Adipose tissue (tissue), 3 donors: Measurements from ENCODE around the gene ZFHX3. TPM values are rescaled to one million over a fixed set of nuclear protein-coding genes. Genes with fewer than 3 reads are reported as not detected.

ENCODE experiments used
- H3K27ac ChIP-seq: one replicate; pipeline ENCODE4 v1.5.1; 2013; ENCODE audit warnings: low read depth, low read length
- WGBS, 3 donors: extraction: QIAGEN DNeasy Blood & Tissue Kit; methylation state at CpG; one replicate each; pipeline ENCODE4 v1.1.7; 2013; 5-methylcytosine and 5-hydroxymethylcytosine counted together
- polyA plus RNA-seq, 3 donors: library from polyadenylated mRNA; stranded (reverse); fragments of 200-250 nt; gene quantifications; one replicate each; pipeline ENCODE4 v1.2.3, GENCODE V29; 2013
- donor health status: healthy with polysubstance abuse.
- donor health status: Bipolar disorder and iron deficiency.
- donor health status: healthy.

ZFHX3 gene
- polyA plus RNA-seq, 3 donors, result 2.0 to 5.4 (median 2.5) TPM

GRCh38 chr16:72913551-72913950 is 134.4 kb downstream of the ZFHX3 start:
- WGBS, 3 donors, result 31 to 95% (median 82%) methylated on average over 3 of the region's 3 CpGs
- H3K27ac ChIP-seq, result no peak overlapping the region

DNA sequence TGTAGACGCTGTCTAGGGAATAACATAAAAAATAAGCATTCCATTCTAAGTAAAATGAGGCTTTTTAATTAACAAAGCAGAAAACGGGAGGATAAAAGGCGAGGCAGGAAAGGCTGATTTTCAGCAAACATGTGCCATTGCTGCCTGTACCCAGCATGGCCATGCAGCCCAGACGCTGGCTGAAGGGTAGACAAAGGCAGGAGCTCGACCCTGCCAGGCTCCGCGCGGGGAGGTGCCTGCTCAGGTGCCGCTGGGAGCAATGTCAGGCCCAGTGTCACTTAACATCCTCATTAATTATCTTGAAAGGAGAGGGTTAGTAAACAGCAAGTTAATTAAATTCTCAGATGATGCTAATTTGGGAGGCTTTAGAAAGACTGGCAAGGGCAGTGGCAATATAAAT is 136.0 kb downstream of the ZFHX3 start:
- WGBS, 3 donors, result 86 to 93% (median 90%) methylated on average over 9 of the region's 9 CpGs

DNA sequence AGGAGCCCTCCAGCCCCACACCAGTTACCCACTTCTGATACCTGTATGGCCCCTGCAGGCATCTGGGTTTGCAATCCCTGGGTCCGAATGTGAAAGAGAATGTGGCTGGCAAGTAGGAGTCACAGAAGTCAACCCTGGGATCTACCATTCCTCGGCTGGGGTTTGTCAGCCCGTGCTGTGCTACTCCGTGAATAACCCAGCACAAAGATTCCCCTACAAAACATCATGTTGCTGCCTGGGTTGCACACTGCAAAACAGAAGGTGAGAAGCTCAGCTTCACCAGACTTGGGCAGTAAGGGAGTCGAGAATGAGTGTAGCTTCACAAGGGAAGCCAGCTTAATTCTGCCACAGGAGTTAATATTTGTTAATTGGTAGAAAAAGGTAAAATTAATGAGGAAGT is 137.1 kb downstream of the ZFHX3 start:
- H3K27ac ChIP-seq, result no peak overlapping the region
- WGBS, 3 donors, result 88 to 95% (median 92%) methylated on average over 5 of the region's 5 CpGs

More for the DNA sequence above, 136.0 kb downstream of the ZFHX3 start:
- H3K27ac ChIP-seq, result no peak overlapping the region

- 93 to 96% (median 96%) methylated on average over 4 of the region's 4 CpGs for WGBS, 3 donors
- H3K27ac ChIP-seq, result no peak overlapping the region
Observed at GRCh38 chr16:72910381-72910780, 137.5 kb downstream of the ZFHX3 start.

- WGBS, 3 donors, result 86 to 97% (median 95%) methylated on average over 6 of the region's 6 CpGs
- no peak overlapping the region for H3K27ac ChIP-seq
Observed at GRCh38 chr16:72909196-72909595, 138.7 kb downstream of the ZFHX3 start.

DNA sequence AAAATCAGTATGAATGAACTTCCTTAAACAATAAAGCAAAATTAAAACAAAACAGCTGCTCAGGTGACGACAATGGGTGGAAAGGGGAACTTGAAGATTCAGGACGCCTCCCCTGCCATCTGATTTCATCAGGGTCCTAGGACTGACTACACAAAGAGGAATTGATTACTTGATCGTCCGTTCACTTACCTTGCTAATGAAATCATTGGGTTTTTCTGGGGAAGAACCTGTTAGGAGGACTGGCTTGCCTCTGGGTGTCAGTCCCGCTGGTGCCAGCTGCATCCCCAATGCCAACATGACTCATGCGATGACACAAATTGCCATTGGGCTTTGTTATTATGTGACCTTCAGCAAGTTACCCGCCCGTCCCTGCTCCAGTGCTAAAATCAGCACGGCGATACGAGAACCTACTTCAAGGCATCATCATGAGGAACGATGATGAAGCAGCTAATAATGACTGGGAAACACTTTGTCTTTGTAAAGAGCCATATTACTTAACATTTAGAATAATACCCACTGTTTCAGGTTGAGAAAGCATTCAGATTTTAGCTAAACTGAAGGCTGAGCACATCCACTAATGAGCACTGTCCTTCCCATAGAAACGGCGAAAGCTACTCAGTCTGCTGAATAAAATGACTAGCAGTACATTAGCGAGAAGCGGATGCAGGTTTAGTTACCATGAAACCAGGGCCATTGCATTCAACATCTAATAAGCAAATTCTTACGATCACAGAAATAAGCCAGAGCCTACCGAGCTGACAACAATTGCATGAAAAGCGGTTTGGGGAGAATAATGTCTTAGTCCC is 139.4 kb downstream of the ZFHX3 start:
- 88 to 92% (median 89%) methylated on average over 19 of the region's 19 CpGs for WGBS, 3 donors
- no peak overlapping the region for H3K27ac ChIP-seq

DNA sequence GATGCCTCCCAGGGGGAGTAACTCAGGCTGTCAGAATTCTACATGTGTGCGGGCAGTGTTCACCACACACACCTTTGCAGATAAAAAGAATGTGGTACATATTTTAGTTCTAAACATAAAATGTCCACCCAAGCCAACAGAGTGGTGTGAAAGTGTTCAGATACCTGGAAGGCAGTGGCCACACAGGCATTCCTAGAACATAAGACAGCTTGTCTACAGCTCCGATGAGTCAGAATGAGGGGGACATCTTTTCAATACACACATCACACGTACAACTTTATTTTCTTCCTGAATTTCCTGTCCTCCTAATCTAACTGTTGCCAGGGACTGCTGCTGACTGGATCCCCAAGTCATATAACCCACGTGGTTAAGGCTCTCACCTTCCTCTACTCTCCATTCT is 142.3 kb downstream of the ZFHX3 start:
- WGBS, 3 donors, result 78 to 88% (median 81%) methylated on average over 4 of the region's 4 CpGs

GRCh38 chr16:72903176-72903575 is 144.8 kb downstream of the ZFHX3 start:
- no peak overlapping the region for H3K27ac ChIP-seq
- 69 to 88% (median 88%) methylated on average over 6 of the region's 6 CpGs for WGBS, 3 donors

More for the DNA sequence above, 142.3 kb downstream of the ZFHX3 start:
- no peak overlapping the region for H3K27ac ChIP-seq

DNA sequence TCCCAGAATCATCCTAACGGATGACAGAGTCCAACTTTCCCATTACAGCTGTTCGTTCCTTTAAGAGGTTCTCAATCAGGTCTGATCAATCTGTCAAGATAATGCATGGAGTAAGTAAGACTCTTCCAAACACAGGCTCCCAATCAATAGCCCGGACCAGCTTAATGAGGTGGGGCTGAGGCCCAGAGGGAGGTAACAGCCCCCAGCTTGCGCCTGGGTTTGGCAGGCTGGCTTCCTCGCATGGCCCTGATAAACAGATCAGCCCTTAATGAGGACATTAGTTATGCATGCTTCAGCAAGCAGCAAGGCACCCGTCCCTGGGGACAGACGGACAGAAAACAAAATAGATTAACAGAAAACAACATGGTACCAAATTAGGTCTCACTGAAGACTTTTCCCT is 145.7 kb downstream of the ZFHX3 start:
- no peak overlapping the region for H3K27ac ChIP-seq
- WGBS, 3 donors, result 77 to 91% (median 85%) methylated on average over 7 of the region's 7 CpGs

GRCh38 chr16:72901000-72901627 is 146.8 kb downstream of the ZFHX3 start:
- 78 to 82% (median 80%) methylated on average over 14 of the region's 14 CpGs for WGBS, 3 donors
- H3K27ac ChIP-seq, result no peak overlapping the region

- 76 to 86% (median 86%) methylated on average over 8 of the region's 8 CpGs for WGBS, 3 donors
Observed at GRCh38 chr16:72898216-72898825, 149.6 kb downstream of the ZFHX3 start.

DNA sequence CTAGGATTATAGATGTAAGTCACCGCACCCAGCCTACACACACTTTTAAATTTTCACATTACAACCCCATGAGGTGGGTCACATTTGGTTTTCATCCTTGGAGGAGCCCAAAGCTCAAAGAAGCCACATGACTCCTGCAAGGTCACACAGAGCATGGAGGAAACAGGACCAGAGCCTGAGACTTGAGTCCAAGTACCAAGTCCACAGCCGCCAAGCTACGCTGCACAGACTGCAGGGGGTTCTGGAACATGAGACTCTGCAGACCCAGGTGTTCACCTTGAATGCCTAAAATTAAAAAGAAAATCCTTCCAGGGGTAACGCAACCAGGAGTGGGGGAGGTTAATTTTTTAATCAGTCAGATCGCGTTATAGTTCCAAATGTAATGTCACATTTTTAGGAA is 150.2 kb downstream of the ZFHX3 start:
- WGBS, 3 donors, result 97 to 99% (median 99%) methylated on average over 6 of the region's 6 CpGs
- no peak overlapping the region for H3K27ac ChIP-seq

More at GRCh38 chr16:72898216-72898825, 149.6 kb downstream of the ZFHX3 start:
- H3K27ac ChIP-seq, result no peak overlapping the region

- 65 to 93% (median 90%) methylated on average over 12 of the region's 12 CpGs for WGBS, 3 donors
Observed at GRCh38 chr16:72896485-72897118, 151.3 kb downstream of the ZFHX3 start.

DNA sequence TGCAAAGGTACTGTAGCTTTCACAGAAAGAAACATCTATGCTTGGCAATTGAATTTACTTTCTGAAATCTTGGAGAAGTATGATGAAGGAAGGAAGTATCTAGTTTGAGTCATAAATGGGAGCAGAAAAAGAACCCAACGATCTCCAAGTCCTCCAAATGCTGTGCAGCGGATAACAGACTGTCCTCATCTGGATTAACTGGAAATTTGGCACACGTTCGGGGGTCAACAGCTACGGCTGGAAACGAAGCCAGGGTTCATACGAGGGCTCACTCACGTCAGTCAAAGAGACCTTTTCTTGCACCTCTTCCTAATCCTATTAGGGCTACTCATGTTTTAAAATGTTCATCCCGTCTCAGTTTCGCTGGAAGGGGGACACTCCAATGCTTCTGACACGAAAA is 152.0 kb downstream of the ZFHX3 start:
- WGBS, 3 donors, result 64 to 70% (median 69%) methylated on average over 11 of the region's 11 CpGs
- no peak overlapping the region for H3K27ac ChIP-seq

More at GRCh38 chr16:72896485-72897118, 151.3 kb downstream of the ZFHX3 start:
- no peak overlapping the region for H3K27ac ChIP-seq

DNA sequence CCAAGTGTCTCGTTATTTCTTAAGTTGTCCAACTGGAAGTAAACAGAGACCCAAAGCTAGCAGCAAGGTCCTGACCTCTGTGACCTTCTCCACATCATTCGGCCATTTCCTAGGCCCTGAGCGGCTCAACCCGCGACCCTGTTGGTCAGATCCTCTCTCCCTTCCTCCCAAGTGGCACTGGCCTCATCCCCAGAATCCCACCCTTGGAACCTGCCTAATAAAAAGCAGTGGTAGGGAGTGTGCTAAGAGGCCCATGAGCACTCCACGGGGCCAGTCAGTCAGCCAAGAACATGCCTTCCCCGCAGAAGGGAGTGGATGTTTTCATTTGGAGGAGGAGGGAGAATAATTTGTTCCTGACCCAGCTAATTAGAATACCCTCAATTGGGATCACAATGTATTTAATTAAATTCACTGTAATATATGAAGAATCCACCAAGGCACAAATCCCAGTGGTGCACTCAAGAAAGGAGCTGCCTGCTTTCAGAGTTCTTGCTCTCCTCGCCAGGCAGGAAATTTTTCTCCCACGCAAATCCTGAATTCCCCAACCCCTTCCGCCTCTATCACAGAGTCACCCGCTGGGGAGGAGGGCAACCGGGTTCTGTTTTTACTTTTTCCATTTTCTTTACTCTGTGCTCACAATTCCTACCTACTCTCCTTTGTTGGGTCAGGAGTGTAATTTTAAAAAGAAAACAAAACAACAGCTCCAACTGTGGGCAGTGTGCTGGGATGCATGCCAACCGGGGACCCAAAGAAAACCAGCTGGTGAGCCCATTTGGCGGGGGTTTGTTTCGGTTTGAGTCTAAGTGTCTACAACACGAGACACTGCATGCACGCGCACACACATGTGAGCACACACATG is 153.4 kb downstream of the ZFHX3 start:
- WGBS, 3 donors, result 66 to 84% (median 68%) methylated on average over 18 of the region's 18 CpGs
- H3K27ac ChIP-seq, result no peak overlapping the region

- H3K27ac ChIP-seq, result no peak overlapping the region
Observed at GRCh38 chr16:72891291-72892227, 156.4 kb downstream of the ZFHX3 start.

GRCh38 chr16:72890587-72890986 is 157.3 kb downstream of the ZFHX3 start:
- WGBS, 3 donors, result 74 to 94% (median 93%) methylated on average over 3 of the region's 3 CpGs

More at GRCh38 chr16:72891291-72892227, 156.4 kb downstream of the ZFHX3 start:
- 72 to 77% (median 77%) methylated on average over 9 of the region's 9 CpGs for WGBS, 3 donors

More at GRCh38 chr16:72890587-72890986, 157.3 kb downstream of the ZFHX3 start:
- no peak overlapping the region for H3K27ac ChIP-seq
